HepG2 (cell line): ENCODE results near the gene EVI5.

ENCODE experiments used
- CTCF ChIP-seq: sonication (generic); formaldehyde crosslinking; IDR thresholded peaks from 2 replicates; pipeline ENCODE4 v1.5.0; 2020; ENCODE audit warnings: mild to moderate bottlenecking, missing genetic modification reagents, moderate library complexity
- EED ChIP-seq: sonication (generic); formaldehyde crosslinking; IDR thresholded peaks from 2 replicates; pipeline ENCODE4 v1.5.0; 2020; ENCODE audit warnings: mild to moderate bottlenecking, missing genetic modification reagents
- ETV5 ChIP-seq: IDR thresholded peaks from 2 replicates; pipeline ENCODE4 v1.6.1; 2018; ENCODE audit warnings: missing biosample characterization, missing genetic modification reagents, inconsistent platforms, borderline replicate concordance
- FOXJ3 ChIP-seq: sonication (generic); formaldehyde crosslinking; IDR thresholded peaks from 2 replicates; pipeline ENCODE4 v1.4.0; 2020; ENCODE audit warnings: missing genetic modification reagents, mild to moderate bottlenecking, borderline replicate concordance
- HMGXB3 ChIP-seq: sonication (generic); formaldehyde crosslinking; IDR thresholded peaks from 2 replicates; pipeline ENCODE4 v1.4.0; 2020; ENCODE audit warnings: missing genetic modification reagents, borderline replicate concordance
- JUND ChIP-seq: sonication (generic); formaldehyde crosslinking; IDR thresholded peaks from 2 replicates; pipeline ENCODE4 v1.8.0; 2022; ENCODE audit warnings: mild to moderate bottlenecking, missing genetic modification reagents
- MBD4 ChIP-seq: IDR thresholded peaks from 2 replicates; pipeline ENCODE4 v1.6.1; 2012; ENCODE audit warnings: low read length, inconsistent platforms, borderline replicate concordance
- MTF2 ChIP-seq: sonication (generic); formaldehyde crosslinking; IDR thresholded peaks from 2 replicates; pipeline ENCODE4 v1.5.0; 2020; ENCODE audit warnings: missing genetic modification reagents, borderline replicate concordance
- MXI1 ChIP-seq: IDR thresholded peaks from 3 replicates; pipeline ENCODE4 v1.6.1; 2012; ENCODE audit warnings: low read depth, low read length, inconsistent platforms, borderline replicate concordance
- PHB2 ChIP-seq: fragments of 450-650 bp; IDR thresholded peaks from 2 replicates; pipeline ENCODE4 v1.6.1; 2018; ENCODE audit not compliant: partially characterized antibody
- ZBTB1 ChIP-seq: sonication (generic); formaldehyde crosslinking; IDR thresholded peaks from 2 replicates; pipeline ENCODE4 v1.4.0; 2020; ENCODE audit warnings: missing genetic modification reagents, borderline replicate concordance
- ZNF274 ChIP-seq: sonication (generic); formaldehyde crosslinking; IDR thresholded peaks from 2 replicates; pipeline ENCODE4 v1.5.1; 2020; ENCODE audit warnings: mild to moderate bottlenecking, missing genetic modification reagents
- ZNF569 ChIP-seq: sonication (generic); formaldehyde crosslinking; IDR thresholded peaks from 2 replicates; pipeline ENCODE4 v1.5.0; 2020; ENCODE audit warnings: mild to moderate bottlenecking, missing genetic modification reagents, moderate library complexity, borderline replicate concordance
- ZNF660 ChIP-seq: sonication (generic); formaldehyde crosslinking; IDR thresholded peaks from 2 replicates; pipeline ENCODE4 v1.5.1; 2020; ENCODE audit warnings: mild to moderate bottlenecking, low read depth, missing genetic modification reagents, borderline replicate concordance

- TF ChIP-seq ETV5 (no peak), HMGXB3 (CRISPR knock-in tag) (no peak), MXI1 (no peak), ZNF274 (no peak), MTF2 (CRISPR knock-in tag) (no peak), ZNF569 (CRISPR knock-in tag) (no peak), CTCF (CRISPR knock-in tag) (no peak), FOXJ3 (CRISPR knock-in tag) (no peak), ZNF660 (no peak), ZBTB1 (CRISPR knock-in tag) (no peak), JUND (CRISPR knock-in tag) (no peak), PHB2 (no peak), EED (no peak), MBD4 (no peak)
Measured at GRCh38 chr1:92493139-92493538, 291.8 kb downstream of the EVI5 start.
